BJ (cell line): ENCODE measurements around the gene LIN7C. TPM values are rescaled to one million over a fixed set of nuclear protein-coding genes. Genes with fewer than 3 reads are reported as not detected.

Experiments used
- CTCF ChIA-PET: fragments of 350-600 bp; formaldehyde crosslinking; extraction: SDS; loops from one replicate; lab custom pipeline; 2021; ENCODE audit warnings: antibody characterized with exemption, inconsistent platforms; lab: Yijun Ruan, JAX
- POLR2A ChIA-PET: fragments of 300-600 bp; sonication (Branson Sonifier 250); formaldehyde crosslinking; extraction: SDS; loops from one replicate; lab custom pipeline; 2021; ENCODE audit warnings: antibody characterized with exemption; lab: Charles Lee
- DNase-seq: peaks from one replicate; pipeline ENCODE4 v3.0.0-alpha.2; 2011; ENCODE audit warnings: low read depth
- H3K27me3 ChIP-seq: 2 replicates; pipeline ENCODE4 v1.6.0; 2011; ENCODE audit warnings: low read length; ENCODE audit not compliant: control insufficient read depth, insufficient read depth
- H3K36me3 ChIP-seq: 2 replicates; pipeline ENCODE4 v1.5.1; 2011; ENCODE audit warnings: low read length; ENCODE audit not compliant: control insufficient read depth, insufficient read depth
- H3K4me3 ChIP-seq: 2 replicates; pipeline ENCODE4 v1.5.1; 2011; ENCODE audit warnings: low read depth, mild to moderate bottlenecking, control low read depth, low read length
- CTCF ChIP-seq: IDR thresholded peaks from 2 replicates; pipeline ENCODE4 v1.5.1; 2011; ENCODE audit warnings: low read depth, mild to moderate bottlenecking, control low read depth, inconsistent platforms, low read length, moderate library complexity; ENCODE audit not compliant: insufficient read depth
- polyA plus RNA-seq: library from polyadenylated mRNA; depleted of rRNA; stranded (reverse); fragments of >200 nt; gene quantifications from 2 replicates; pipeline ENCODE4 v1.2.3, GENCODE V29; 2011

LIN7C gene
- polyA plus RNA-seq, 1 experiment, result 5.8 TPM

GRCh38 chr11:27501100-27501499 is 5.5 kb downstream of the LIN7C start:
- Histone ChIP-seq H3K4me3 (no peak overlapping the region), H3K27me3 (no peaks in the 10 kb centered on the region), H3K36me3 (no peaks in the 10 kb centered on the region; the same call in 1 of the 2 replicates)
- ChIA-PET POLR2A (interaction anchor here (0.6 kb wide), 1 partner anchor 143 kb away, joined by 4 read pairs; no protein-coding TSS in a partner anchor), CTCF (interaction anchor here (0.8 kb wide), 1 partner anchor 317 kb away, joined by 6 read pairs; no protein-coding TSS in a partner anchor)
- DNase-seq, result no peak
- TF ChIP-seq CTCF, result no peak

- ChIA-PET POLR2A (no interaction called here), CTCF (interaction anchor here (0.6 to 5.0 kb wide), 9 partner anchors 9 to 1831 kb away, joined by 3 to 30 read pairs (median 3); partner anchors contain the start of gene BDNF)
- H3K36me3 ChIP-seq, result peaks cover 2% of the 10 kb centered on the region; the same call in 1 of the 2 replicates
- H3K4me3 ChIP-seq, result no peak overlapping the region
- TF ChIP-seq CTCF, result no peak
- H3K27me3 ChIP-seq, result no peaks in the 10 kb centered on the region
- no peak for DNase-seq
Observed at GRCh38 chr11:27497911-27498310, 8.7 kb downstream of the LIN7C start.

- peaks cover 2% of the 10 kb centered on the region; the same call in 1 of the 2 replicates for H3K36me3 ChIP-seq
- ChIA-PET CTCF (interaction anchor here (0.6 to 5.0 kb wide), 6 partner anchors 8 to 1831 kb away, joined by 3 to 30 read pairs (median 3); no protein-coding TSS in a partner anchor), POLR2A (no interaction called here)
Observed at GRCh38 chr11:27497284-27497866, 9.2 kb downstream of the LIN7C start.

GRCh38 chr11:27496461-27496860 is 10.1 kb downstream of the LIN7C start:
- no peaks in the 10 kb centered on the region for H3K27me3 ChIP-seq
- ChIA-PET CTCF (interaction anchor here (0.6 to 5.0 kb wide), 8 partner anchors 11 to 1847 kb away, joined by 3 to 30 read pairs (median 4); no protein-coding TSS in a partner anchor), POLR2A (interaction anchor here (0.6 kb wide), 2 partner anchors 7 to 242 kb away, joined by 4 to 8 read pairs; no protein-coding TSS in a partner anchor)
- DNase-seq, result no peak
- H3K36me3 ChIP-seq, result peaks cover 5% of the 10 kb centered on the region
- no peak for TF ChIP-seq CTCF
- no peak overlapping the region for H3K4me3 ChIP-seq

More at GRCh38 chr11:27497284-27497866, 9.2 kb downstream of the LIN7C start:
- no peaks in the 10 kb centered on the region for H3K27me3 ChIP-seq
- no peak for DNase-seq
- TF ChIP-seq CTCF, result peak; percentile 52
- no peak overlapping the region for H3K4me3 ChIP-seq

- DNase-seq, result no peak
- CTCF ChIA-PET, result interaction anchor here (0.7 to 5.0 kb wide), 7 partner anchors 10 to 1839 kb away, joined by 3 to 30 read pairs (median 4); no protein-coding TSS in a partner anchor
- Histone ChIP-seq H3K27me3 (no peaks in the 10 kb centered on the region), H3K36me3 (peaks cover 9% of the 10 kb centered on the region), H3K4me3 (no peak overlapping the region)
- POLR2A ChIA-PET, result interaction anchor here (0.6 to 0.7 kb wide), 4 partner anchors 8 to 515 kb away, joined by 3 to 8 read pairs (median 4); no protein-coding TSS in a partner anchor
- TF ChIP-seq CTCF, result no peak
Observed at GRCh38 chr11:27495710-27496300, 10.8 kb downstream of the LIN7C start.
